Activated CD4-positive, CD25-positive, alpha-beta regulatory T cell treated with anti-CD3 and anti-CD28 coated beads, Interleukin-2, amount 50 U/mL, for 16 hours (primary cell): ENCODE data around the gene CSDE1.

Experiments used
- DNase-seq: peaks from one replicate; pipeline ENCODE4 v3.0.0-alpha.2; 2020; ENCODE audit warnings: low read depth, low spot score

The CSDE1 gene

GRCh38 chr1:114702737-114703136, 55.0 kb downstream of the CSDE1 start:
- DNase-seq = no peak

- no peak for DNase-seq
These were observed 55.9 kb downstream of the CSDE1 start for GRCh38 chr1:114701931-114702330.

GRCh38 chr1:114700036-114700600, 57.7 kb downstream of the CSDE1 start:
- no peak for DNase-seq

- DNase-seq = no peak
These were observed 61.0 kb downstream of the CSDE1 start for GRCh38 chr1:114696810-114697209.

- no peak for DNase-seq
These were observed 62.2 kb downstream of the CSDE1 start, which contains the start of gene AMPD1 for GRCh38 chr1:114695430-114696058. Gene AMPD1, minus strand, starts transcription at chr1:114695546. Its CDS starts 75 bp downstream, at chr1:114695471.

- no peak for DNase-seq
These were observed 63.1 kb downstream of the CSDE1 start for GRCh38 chr1:114694540-114695310.

- no peak for DNase-seq
These were observed 64.8 kb downstream of the CSDE1 start for GRCh38 chr1:114692947-114693346.

GRCh38 chr1:114691061-114691460, 66.7 kb downstream of the CSDE1 start:
- DNase-seq = no peak

- no peak for DNase-seq
These were observed 67.6 kb downstream of the CSDE1 start for GRCh38 chr1:114690148-114690547.

- no peak for DNase-seq
These were observed 69.3 kb downstream of the CSDE1 start for GRCh38 chr1:114688526-114688925.

- DNase-seq = no peak
These were observed 71.9 kb downstream of the CSDE1 start for GRCh38 chr1:114685851-114686250.

GRCh38 chr1:114677691-114678090, 80.1 kb downstream of the CSDE1 start:
- no peak for DNase-seq

- DNase-seq = no peak
These were observed 81.7 kb downstream of the CSDE1 start for GRCh38 chr1:114676115-114676514.

- DNase-seq = no peak
These were observed 85.9 kb downstream of the CSDE1 start for GRCh38 chr1:114671939-114672275.

GRCh38 chr1:114671011-114671938, 86.5 kb downstream of the CSDE1 start:
- DNase-seq = no peak

- DNase-seq = peak; percentile 62
These were observed 87.4 kb downstream of the CSDE1 start for GRCh38 chr1:114670083-114671010.

- no peak for DNase-seq
These were observed 88.2 kb downstream of the CSDE1 start, which contains the start of gene DENND2C for GRCh38 chr1:114669562-114670082. Gene DENND2C, minus strand, starts transcription at chr1:114670049. Its CDS starts 44,065 bp downstream, at chr1:114625984.

- no peak for DNase-seq
These were observed 88.8 kb downstream of the CSDE1 start for GRCh38 chr1:114668784-114669561.

- DNase-seq = no peak
These were observed 89.4 kb downstream of the CSDE1 start for GRCh38 chr1:114668373-114668772.

GRCh38 chr1:114666954-114667353, 90.8 kb downstream of the CSDE1 start:
- DNase-seq = no peak
